CD4-positive, alpha-beta memory T cell (primary cell): ENCODE results near the gene GYG2. TPM values are rescaled to one million over a fixed set of nuclear protein-coding genes. Genes with fewer than 3 reads are reported as not detected.
"Not testable (repeated sequence)": the region's sequence is repeated elsewhere in the genome, so short reads cannot be mapped to it uniquely, and the experiment has no call there.

Source experiments
- CTCF ChIA-PET: fragments of 350-600 bp; sonication (Branson Sonifier 250); formaldehyde crosslinking; loops from one replicate; lab custom pipeline; 2021; ENCODE audit warnings: inconsistent platforms; ENCODE audit not compliant: partially characterized antibody; lab: Charles Lee
- POLR2A ChIA-PET: fragments of 350-600 bp; sonication (Branson Sonifier 250); formaldehyde crosslinking; loops from one replicate; lab custom pipeline; 2021; ENCODE audit not compliant: partially characterized antibody; lab: Charles Lee
- DNase-seq, 5 donors: peaks; one replicate each; pipeline versions ENCODE4 v3.0.0 to v3.0.0-alpha.2; 2020 to 2022; ENCODE audit warnings: mixed read lengths in 1 of 5
- H3K27ac ChIP-seq: one replicate; pipeline ENCODE4 v1.7.0; 2013; ENCODE audit warnings: low read depth, low read length
- H3K27me3 ChIP-seq: 2 replicates; pipeline ENCODE4 v1.7.0; 2013; ENCODE audit warnings: mild to moderate bottlenecking, low read length, moderate library complexity; ENCODE audit not compliant: insufficient read depth
- H3K36me3 ChIP-seq: 2 replicates; pipeline ENCODE4 v1.7.0; 2013; ENCODE audit warnings: mild to moderate bottlenecking, low read length, moderate library complexity; ENCODE audit not compliant: insufficient read depth
- H3K4me1 ChIP-seq: 2 replicates; pipeline ENCODE4 v1.7.0; 2013; ENCODE audit warnings: mild to moderate bottlenecking, low read length, moderate library complexity; ENCODE audit not compliant: insufficient read depth
- H3K4me3 ChIP-seq, 2 donors: one replicate each; pipeline ENCODE4 v1.7.0; 2013; ENCODE audit warnings: low read length in 2 of 2, mild to moderate bottlenecking in 1 of 2
- H3K9me3 ChIP-seq, 2 donors: one replicate each; pipeline ENCODE4 v1.7.0; 2013; ENCODE audit warnings: low read length in 2 of 2, control low read depth in 1 of 2; ENCODE audit not compliant: control insufficient read depth in 1 of 2
- H3K27ac Mint-ChIP-seq, 7 donors: one replicate each; pipeline ENCODE4 v1.8.0; 2020 to 2021; ENCODE audit warnings: mixed read lengths in 7 of 7, mild to moderate bottlenecking in 6 of 7, inconsistent platforms in 3 of 7, moderate library complexity in 3 of 7
- H3K27me3 Mint-ChIP-seq, 2 donors: one replicate each; pipeline ENCODE4 v1.8.0; 2020 to 2021; ENCODE audit warnings: mixed read lengths in 2 of 2
- H3K36me3 Mint-ChIP-seq, 2 donors: one replicate each; pipeline ENCODE4 v1.8.0; 2020 to 2021; ENCODE audit warnings: mixed read lengths in 2 of 2, inconsistent platforms in 1 of 2, mild to moderate bottlenecking in 1 of 2
- H3K4me1 Mint-ChIP-seq, 4 donors: one replicate each; pipeline ENCODE4 v1.8.0; 2020 to 2021; ENCODE audit warnings: mixed read lengths in 4 of 4, mild to moderate bottlenecking in 1 of 4
- H3K4me3 Mint-ChIP-seq, 8 donors: one replicate each; pipeline ENCODE4 v1.8.0; 2020 to 2021; ENCODE audit warnings: mixed read lengths in 8 of 8, mild to moderate bottlenecking in 7 of 8, moderate library complexity in 6 of 8, inconsistent platforms in 3 of 8
- H3K9me3 Mint-ChIP-seq, 8 donors: one replicate each; pipeline ENCODE4 v1.8.0; 2020 to 2021; ENCODE audit warnings: mixed read lengths in 8 of 8, mild to moderate bottlenecking in 5 of 8, inconsistent platforms in 3 of 8, moderate library complexity in 1 of 8
- intact Hi-C: fragments of 100-400 bp; cut with micrococcal nuclease; formaldehyde crosslinking; loops from one replicate; pipeline ENCODE4 v1.15.1; 2023
- polyA plus RNA-seq, 2 donors: library from polyadenylated mRNA; unstranded; fragments of 300-500 nt; fragmentation: Illumina TruSeq; gene quantifications; one replicate each; pipeline ENCODE4 v1.2.3, GENCODE V29; 2021
- total RNA-seq, 2 experiments: library from RNA; stranded (reverse); gene quantifications; one replicate each; pipeline ENCODE4 v1.2.3, GENCODE V29; 2021

GYG2 gene
- total and polyA plus RNA-seq, 4 experiments from 2014 or later, result not detected

DNA sequence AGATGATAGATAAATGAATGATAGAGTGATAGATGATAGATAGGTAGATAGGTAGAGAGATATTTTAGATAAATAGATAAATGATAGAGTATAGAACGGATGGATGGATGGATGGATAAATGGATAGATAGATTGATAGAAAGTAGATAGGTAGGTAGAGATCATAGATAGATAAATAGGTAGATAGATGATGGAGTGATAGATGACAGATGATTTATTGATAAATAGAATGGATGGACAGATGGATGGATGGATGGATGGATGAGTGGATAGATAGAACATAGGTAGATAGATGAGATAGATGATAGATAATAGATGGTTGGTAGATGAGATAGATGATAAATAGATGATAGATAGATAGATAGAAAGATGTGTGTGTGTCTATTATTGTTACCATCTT lies 50.9 kb downstream of the GYG2 start:
- Mint-ChIP-seq H3K4me1 (no peaks in the 10 kb centered on the region), H3K27ac (no peak overlapping the region), H3K9me3 (peaks cover 0 to 2% (median 0%) of the 10 kb centered on the region in 8 donors), H3K27me3 (peaks cover 0 to 3% of the 10 kb centered on the region in 2 donors), H3K4me3 (no peak overlapping the region), H3K36me3 (peaks cover 0 to 3% of the 10 kb centered on the region in 2 donors)
- H3K4me3 ChIP-seq, result no peak overlapping the region
- H3K9me3 ChIP-seq, result no peaks in the 10 kb centered on the region
- no peaks in the 10 kb centered on the region for H3K36me3 ChIP-seq
- no peak for DNase-seq
- ChIA-PET POLR2A (no interaction called here), CTCF (no interaction called here)
- intact Hi-C loops, result no loop called here
- H3K27ac ChIP-seq, result no peak overlapping the region
- no peaks in the 10 kb centered on the region for H3K27me3 ChIP-seq
- no peaks in the 10 kb centered on the region for H3K4me1 ChIP-seq

DNA sequence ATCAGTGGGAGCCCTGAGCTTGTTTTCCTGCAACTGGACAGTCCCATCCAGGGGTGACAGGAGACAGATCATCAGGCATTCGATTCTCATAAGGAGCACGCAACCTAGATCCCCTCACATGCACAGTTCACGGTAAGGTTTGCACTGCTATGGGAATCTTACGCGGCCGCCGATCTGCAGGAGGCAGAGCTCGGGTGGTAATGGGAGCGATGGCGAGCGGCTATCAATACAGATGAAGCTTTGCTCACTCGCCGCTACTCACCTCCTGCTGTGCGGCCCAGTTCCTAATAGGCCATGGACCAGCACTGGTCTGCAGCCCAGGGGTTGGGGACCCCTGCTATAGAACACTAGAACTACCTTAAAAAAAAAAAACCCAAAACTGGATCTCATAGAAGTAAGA lies 55.0 kb downstream of the GYG2 start:
- no peak overlapping the region for H3K4me3 Mint-ChIP-seq
- Histone ChIP-seq H3K27me3 (no peaks in the 10 kb centered on the region), H3K27ac (no peak overlapping the region), H3K4me3 (no peak overlapping the region), H3K9me3 (no peaks in the 10 kb centered on the region), H3K36me3 (no peaks in the 10 kb centered on the region), H3K4me1 (no peaks in the 10 kb centered on the region)
- no peak overlapping the region for H3K27ac Mint-ChIP-seq
- peaks cover 0 to 4% of the 10 kb centered on the region in 2 donors for H3K27me3 Mint-ChIP-seq
- POLR2A ChIA-PET, result no interaction called here
- H3K4me1 Mint-ChIP-seq, result peaks cover 0 to 9% (median 2%) of the 10 kb centered on the region in 4 donors
- peaks cover 0 to 3% of the 10 kb centered on the region in 2 donors for H3K36me3 Mint-ChIP-seq
- DNase-seq, result no peak
- CTCF ChIA-PET, result no interaction called here
- H3K9me3 Mint-ChIP-seq, result peaks cover 0 to 2% (median 0%) of the 10 kb centered on the region in 8 donors
- intact Hi-C loops, result no loop called here

DNA sequence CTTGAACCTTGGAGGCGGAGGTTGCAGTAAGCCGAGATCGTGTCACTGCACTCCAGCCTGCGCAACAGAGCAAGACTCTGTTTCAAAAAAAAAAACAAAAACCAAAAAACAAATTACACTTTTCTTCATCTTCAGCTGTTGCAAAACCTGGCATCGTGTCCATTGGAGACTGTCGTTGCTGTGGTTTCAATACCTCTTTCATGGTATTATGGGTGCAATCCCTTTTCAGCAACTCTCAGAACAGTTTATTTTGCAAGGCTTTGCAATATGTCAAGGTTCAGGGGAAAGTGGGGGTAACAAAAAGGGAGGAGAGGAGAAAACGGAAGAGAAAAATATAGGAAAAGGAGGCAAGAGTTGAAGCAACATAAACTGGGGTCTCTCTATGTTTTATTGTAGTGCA lies 59.6 kb downstream of the GYG2 start:
- intact Hi-C loops, result no loop called here
- H3K27me3 Mint-ChIP-seq, result peaks cover 0 to 2% of the 10 kb centered on the region in 2 donors
- DNase-seq, result no peak
- peaks cover 7 to 24% (median 8%) of the 10 kb centered on the region in 4 donors for H3K4me1 Mint-ChIP-seq
- Histone ChIP-seq H3K27me3 (no peaks in the 10 kb centered on the region), H3K27ac (no peak overlapping the region), H3K4me3 (no peak overlapping the region), H3K36me3 (no peaks in the 10 kb centered on the region), H3K4me1 (no peaks in the 10 kb centered on the region), H3K9me3 (no peaks in the 10 kb centered on the region)
- POLR2A ChIA-PET, result no interaction called here
- H3K9me3 Mint-ChIP-seq, result peaks cover 0 to 2% (median 0%) of the 10 kb centered on the region in 8 donors
- H3K36me3 Mint-ChIP-seq, result no peaks in the 10 kb centered on the region
- CTCF ChIA-PET, result no interaction called here
- H3K4me3 Mint-ChIP-seq, result peak overlapping the region in 3 of 8 donors; percentile 13 to 32 (median 20)
- peak overlapping the region in 1 of 7 donors; percentile 1 for H3K27ac Mint-ChIP-seq

DNA sequence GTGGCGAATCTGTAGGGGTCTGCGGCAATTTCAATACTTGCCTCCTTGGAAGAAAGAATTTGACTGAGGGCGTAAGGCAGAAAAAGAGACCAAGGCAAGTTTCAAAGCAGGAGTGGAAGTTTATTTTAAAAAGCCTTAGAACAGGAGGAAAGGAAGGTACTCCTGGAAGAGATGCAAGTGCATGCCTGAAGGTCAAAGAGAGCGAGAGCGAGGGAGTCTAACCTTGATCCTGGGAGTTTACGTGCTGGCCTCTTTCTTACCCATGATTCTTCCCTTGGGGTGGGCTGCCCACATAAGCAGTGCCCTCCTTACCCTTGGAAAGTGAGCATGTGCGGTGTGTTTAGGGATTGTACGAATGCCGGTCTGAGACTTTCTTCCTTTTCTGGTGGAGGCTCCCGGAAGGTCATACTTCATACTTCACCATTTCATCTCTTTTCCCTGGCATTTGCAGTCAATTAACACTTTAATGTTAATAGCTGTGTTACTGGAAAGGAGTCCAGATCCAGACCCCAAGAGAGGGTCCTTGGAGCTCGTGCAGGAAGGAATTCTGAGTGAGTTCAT lies 60.4 kb downstream of the GYG2 start:
- Histone ChIP-seq H3K9me3 (no peaks in the 10 kb centered on the region), H3K27ac (no peak overlapping the region), H3K4me1 (no peaks in the 10 kb centered on the region), H3K4me3 (no peak overlapping the region), H3K27me3 (no peaks in the 10 kb centered on the region), H3K36me3 (no peaks in the 10 kb centered on the region)
- intact Hi-C loops, result no loop called here
- POLR2A ChIA-PET, result no interaction called here
- H3K4me1 Mint-ChIP-seq, result peaks cover 7 to 24% (median 8%) of the 10 kb centered on the region in 4 donors
- H3K27ac Mint-ChIP-seq, result peak overlapping the region in 1 of 7 donors; percentile 14
- CTCF ChIA-PET, result no interaction called here
- peak overlapping the region; percentile 82 to 91 (median 86) for H3K4me3 Mint-ChIP-seq
- H3K27me3 Mint-ChIP-seq, result peaks cover 0 to 2% of the 10 kb centered on the region in 2 donors
- DNase-seq, result no peak
- peaks cover 0 to 2% (median 0%) of the 10 kb centered on the region in 8 donors for H3K9me3 Mint-ChIP-seq
- no peaks in the 10 kb centered on the region for H3K36me3 Mint-ChIP-seq

DNA sequence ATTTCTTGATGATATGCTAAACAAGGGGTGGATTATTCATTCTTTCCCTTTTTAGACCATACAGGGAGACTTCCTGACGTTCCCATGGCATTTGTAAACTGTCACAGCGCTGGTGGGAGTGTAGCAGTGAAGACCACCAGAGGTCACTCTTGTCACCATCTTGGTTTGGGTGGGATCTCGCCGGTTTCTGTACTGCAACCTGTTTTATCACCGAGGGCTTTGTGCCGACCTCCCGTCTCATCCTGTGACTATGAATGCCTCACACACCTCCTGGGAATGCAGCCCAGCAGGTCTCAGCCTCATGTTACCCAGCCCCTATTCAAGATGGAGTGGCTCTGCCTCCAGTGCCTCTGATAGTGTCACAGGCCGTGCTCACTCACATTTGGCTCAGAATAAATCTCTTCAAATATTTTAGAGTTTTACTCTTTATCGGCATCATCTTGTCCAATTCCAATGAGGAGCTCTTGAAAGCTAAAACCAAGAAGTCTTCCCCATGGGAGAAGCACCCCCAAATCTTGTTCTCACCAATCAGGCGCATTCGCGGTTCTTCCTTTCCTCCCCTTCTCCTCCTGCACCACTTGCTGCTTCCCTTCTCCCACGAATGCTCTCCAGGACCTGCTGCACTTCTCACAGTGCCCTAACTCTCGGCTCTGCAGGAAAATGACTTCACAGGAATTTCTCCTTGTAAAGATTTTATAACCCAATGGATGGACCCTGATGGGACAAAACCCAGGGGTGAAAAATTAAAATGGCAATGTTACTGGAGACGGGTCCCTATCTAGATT lies 61.2 kb downstream of the GYG2 start:
- H3K27me3 ChIP-seq, DNase-seq, CTCF ChIA-PET, H3K9me3 ChIP-seq, H3K27ac ChIP-seq, intact Hi-C loops, H3K36me3 ChIP-seq, H3K27me3 Mint-ChIP-seq, H3K4me1 ChIP-seq, H3K9me3 Mint-ChIP-seq, POLR2A ChIA-PET, H3K4me3 ChIP-seq, H3K36me3 Mint-ChIP-seq: not testable (repeated sequence)
- H3K27ac Mint-ChIP-seq, result peak overlapping the region in 3 of 7 donors; percentile 44 to 65 (median 58)
- H3K4me1 Mint-ChIP-seq, result peaks cover 7 to 24% (median 8%) of the 10 kb centered on the region in 4 donors
- peak overlapping the region; percentile 82 to 91 (median 86) for H3K4me3 Mint-ChIP-seq

DNA sequence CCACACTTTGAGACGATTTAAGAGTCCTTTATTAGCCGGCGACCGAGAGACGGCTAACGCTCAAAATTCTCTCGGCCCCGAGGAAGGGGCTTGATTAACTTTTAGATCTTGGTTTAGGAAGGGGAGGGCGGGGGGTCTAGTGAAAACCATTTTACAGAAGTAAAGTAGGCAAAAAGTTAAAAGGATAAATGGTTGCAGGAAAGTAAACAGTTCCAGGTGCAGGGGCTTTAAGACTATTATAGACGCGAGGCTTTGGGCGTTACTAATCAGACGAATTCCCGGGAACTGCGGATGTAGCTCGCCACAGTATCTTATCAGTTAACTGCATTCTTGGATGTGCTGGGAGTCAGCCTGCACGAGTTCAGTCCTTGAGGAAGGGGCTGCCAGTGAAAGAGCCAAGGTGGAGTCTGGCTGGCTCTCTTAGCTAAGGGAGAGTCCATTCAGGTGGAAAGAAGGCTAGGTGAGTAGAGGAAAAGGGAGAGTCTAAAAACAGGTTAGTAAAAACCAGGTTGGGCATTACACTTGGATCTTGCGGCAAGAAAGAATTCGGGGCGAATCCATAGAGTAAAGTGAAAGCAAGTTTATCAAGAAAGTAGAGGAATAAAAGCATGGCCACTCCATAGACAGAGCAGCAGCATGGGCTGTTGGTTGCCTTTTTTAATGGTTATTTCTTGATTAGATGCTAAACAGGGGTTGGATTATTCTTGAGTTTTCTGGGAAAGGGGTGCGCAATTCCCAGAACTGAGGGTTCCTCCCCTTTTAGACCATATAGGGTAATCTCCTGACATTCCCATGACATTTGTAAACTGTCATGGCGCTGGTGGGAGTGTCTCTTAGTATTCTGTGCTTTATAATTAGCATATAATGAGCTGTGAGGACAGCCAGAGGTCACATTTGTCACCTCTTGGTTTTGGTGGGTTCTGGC lies 62.1 kb downstream of the GYG2 start:
- H3K36me3 ChIP-seq, intact Hi-C loops, H3K36me3 Mint-ChIP-seq, POLR2A ChIA-PET, DNase-seq, H3K4me3 ChIP-seq, H3K27ac Mint-ChIP-seq, H3K9me3 Mint-ChIP-seq, CTCF ChIA-PET, H3K27me3 ChIP-seq, H3K9me3 ChIP-seq, H3K27ac ChIP-seq, H3K27me3 Mint-ChIP-seq, H3K4me1 ChIP-seq: not testable (repeated sequence)
- peak overlapping the region in 1 of 8 donors; percentile 57 for H3K4me3 Mint-ChIP-seq
- H3K4me1 Mint-ChIP-seq, result peaks cover 7 to 24% (median 8%) of the 10 kb centered on the region in 4 donors

DNA sequence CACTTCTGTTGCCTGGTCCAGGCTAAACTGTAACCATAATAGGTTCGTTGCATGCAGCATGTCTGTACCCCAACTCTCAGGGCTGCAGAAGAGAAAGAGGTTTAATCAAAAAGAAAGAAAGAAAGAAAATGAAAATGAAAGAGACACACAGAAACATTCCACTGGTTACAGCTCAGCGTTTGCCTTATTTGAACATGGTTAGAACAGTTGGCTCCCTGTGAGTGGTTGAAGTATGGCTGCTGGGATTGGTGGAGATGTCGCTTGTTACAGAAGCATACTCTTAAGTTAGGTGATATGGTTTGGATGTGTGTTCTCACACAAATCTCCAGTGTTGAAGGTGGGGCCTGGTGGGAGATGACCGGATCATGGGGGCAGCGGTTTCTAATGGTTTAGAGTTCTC lies 64.1 kb downstream of the GYG2 start:
- Histone ChIP-seq H3K4me3 (no peak overlapping the region), H3K27me3 (no peaks in the 10 kb centered on the region), H3K4me1 (no peaks in the 10 kb centered on the region), H3K9me3 (no peaks in the 10 kb centered on the region), H3K36me3 (no peaks in the 10 kb centered on the region), H3K27ac (no peak overlapping the region)
- no peaks in the 10 kb centered on the region for H3K36me3 Mint-ChIP-seq
- intact Hi-C loops, result no loop called here
- H3K27me3 Mint-ChIP-seq, result peaks cover 0 to under 1% of the 10 kb centered on the region in 2 donors
- peaks cover 7 to 31% (median 8%) of the 10 kb centered on the region in 4 donors for H3K4me1 Mint-ChIP-seq
- no peak for DNase-seq
- no peak overlapping the region for H3K27ac Mint-ChIP-seq
- H3K4me3 Mint-ChIP-seq, result no peak overlapping the region
- peaks cover 0 to 3% (median 0%) of the 10 kb centered on the region in 8 donors for H3K9me3 Mint-ChIP-seq
- ChIA-PET CTCF (no interaction called here), POLR2A (no interaction called here)
